ENCODE results near the gene HNF1A.

Gene HNF1A

DNA sequence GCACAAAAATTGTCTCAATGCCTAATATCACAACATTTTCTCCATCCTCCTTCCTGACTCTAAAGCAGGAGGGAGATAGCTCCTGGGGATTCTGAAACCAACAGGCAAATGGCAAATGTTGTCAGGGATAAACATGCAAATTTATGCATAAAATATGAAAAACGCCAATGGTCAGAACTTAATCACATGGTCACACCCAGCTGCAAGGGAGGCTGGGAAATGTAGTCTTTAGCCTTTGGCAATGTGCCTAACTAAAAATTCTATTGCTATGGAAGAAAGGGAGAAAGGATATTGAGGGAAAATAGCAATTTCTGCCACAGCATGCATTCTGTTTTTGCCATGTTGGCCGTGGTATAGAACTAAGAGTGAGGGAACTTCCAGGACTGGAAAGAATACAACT, 72.4 kb downstream of the HNF1A start:
- no peak for DNase-seq (ENCODE audit: low spot score)

Data from LoVo (cell line).